Naive thymus-derived CD8-positive, alpha-beta T cell (primary cell): ENCODE data around the gene MYRF. TPM values are rescaled to one million over a fixed set of nuclear protein-coding genes. Genes with fewer than 3 reads are reported as not detected.

ENCODE experiments used
- ATAC-seq, 2 donors: fragments of 150-1000 bp; cut with Tn5 transposase in 1 of 2; sonication (Bioruptor Pico), chemical (Tn5 transposase) in 1 of 2; 1 replicate in 1 of 2; 2 replicates in 1 of 2; pipeline ENCODE4 v1.10.0; 2021; ENCODE audit warnings: mild to moderate bottlenecking in 2 of 2, moderate library complexity in 2 of 2
- POLR2A ChIA-PET: fragments of 350-600 bp; sonication (Branson Sonifier 250); formaldehyde crosslinking; loops from one replicate; lab custom pipeline; 2021; ENCODE audit warnings: antibody characterized with exemption; lab: Charles Lee
- DNase-seq, 10 donors: peaks; one replicate each; pipeline versions ENCODE4 v3.0.0 to v3.0.0-alpha.2; 2020 to 2022
- H3K27ac Mint-ChIP-seq, 10 donors: one replicate each; pipeline ENCODE4 v1.8.0; 2020 to 2022; ENCODE audit warnings: mild to moderate bottlenecking in 10 of 10, mixed read lengths in 10 of 10, moderate library complexity in 4 of 10, inconsistent platforms in 1 of 10
- H3K27me3 Mint-ChIP-seq, 5 donors: one replicate each; pipeline ENCODE4 v1.8.0; 2021 to 2022; ENCODE audit warnings: mixed read lengths in 5 of 5
- H3K36me3 Mint-ChIP-seq, 3 donors: one replicate each; pipeline ENCODE4 v1.8.0; 2020 to 2022; ENCODE audit warnings: mixed read lengths in 3 of 3, mild to moderate bottlenecking in 2 of 3, inconsistent platforms in 1 of 3
- H3K4me1 Mint-ChIP-seq, 4 donors: one replicate each; pipeline ENCODE4 v1.8.0; 2021 to 2022; ENCODE audit warnings: mixed read lengths in 4 of 4
- H3K4me3 Mint-ChIP-seq, 10 donors: one replicate each; pipeline ENCODE4 v1.8.0; 2020 to 2022; ENCODE audit warnings: mild to moderate bottlenecking in 10 of 10, mixed read lengths in 10 of 10, moderate library complexity in 6 of 10, inconsistent platforms in 1 of 10
- H3K9me3 Mint-ChIP-seq, 9 donors: one replicate each; pipeline ENCODE4 v1.8.0; 2020 to 2022; ENCODE audit warnings: mixed read lengths in 9 of 9, mild to moderate bottlenecking in 3 of 9, inconsistent platforms in 1 of 9, moderate library complexity in 1 of 9
- polyA plus RNA-seq, 3 donors: library from polyadenylated mRNA; unstranded; fragments of 300-500 nt; fragmentation: Illumina TruSeq; gene quantifications; one replicate each; pipeline ENCODE4 v1.2.3, GENCODE V29; 2021
- total RNA-seq, 8 experiments: library from RNA in 2 of 8; stranded (reverse) in 2 of 8; gene quantifications; one replicate each; pipeline ENCODE4 v1.2.3 and lab custom pipeline; 2021 to 2026

The MYRF gene
- under 1 TPM; 0.47 to 0.68 TPM for total RNA-seq
- polyA plus RNA-seq = under 1 TPM in 2 of 3 donors, not detected in 1; 0.26 to 0.52 TPM
- total RNA-seq (lab: John Stamatoyannopoulos, UW) = 0.08 to 3.0 (median 0.82) reads per million in 6 experiments

DNA sequence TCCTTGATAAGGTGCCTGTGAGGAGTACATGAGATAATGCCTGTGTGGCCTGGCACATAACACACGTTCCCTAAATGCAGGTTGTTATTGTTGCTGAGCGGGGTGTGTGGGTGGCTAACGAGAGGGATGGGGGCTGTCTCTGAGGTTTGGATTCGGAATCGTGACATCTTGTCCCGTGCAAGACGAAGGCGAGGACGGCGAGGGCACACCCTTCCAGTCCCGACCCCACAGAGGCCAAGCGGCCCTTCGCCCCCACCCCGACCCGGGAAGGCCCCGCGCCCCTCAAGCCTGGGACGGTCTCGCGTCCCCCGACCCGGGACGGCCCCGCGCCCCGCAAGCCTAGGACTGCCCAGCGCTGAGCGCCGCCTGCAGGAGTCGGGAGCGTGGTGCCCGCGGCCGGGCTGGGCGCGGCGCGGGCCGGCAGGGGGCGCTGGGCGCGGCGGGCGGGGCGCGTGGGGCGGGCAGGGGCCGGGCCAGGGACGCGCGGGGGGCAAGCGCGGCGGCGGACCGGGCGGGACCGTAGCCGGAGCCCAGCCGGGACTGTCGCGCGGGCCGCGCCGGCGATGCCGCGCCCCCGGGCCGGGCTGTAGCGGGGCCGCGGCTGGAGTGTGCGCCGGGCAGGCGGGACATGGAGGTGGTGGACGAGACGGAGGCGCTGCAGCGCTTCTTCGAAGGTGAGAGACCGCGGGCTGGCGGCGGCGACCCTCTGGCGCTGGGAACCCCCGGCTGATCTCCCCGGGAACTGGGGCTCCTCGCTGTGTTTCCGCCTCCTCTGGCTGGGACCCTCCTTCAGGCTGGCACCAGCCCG is at the start of gene MYRF:
TSS of gene MYRF (plus strand) at position 520 of the 808 bp plus-strand sequence. CDS start at position 629, 109 bp downstream.
- peak; percentile 92 to 95 for ATAC-seq
- H3K27ac Mint-ChIP-seq = peak within 1 kb of the TSS in 5 of 10 donors; percentile 2 to 66 (median 26)

DNA sequence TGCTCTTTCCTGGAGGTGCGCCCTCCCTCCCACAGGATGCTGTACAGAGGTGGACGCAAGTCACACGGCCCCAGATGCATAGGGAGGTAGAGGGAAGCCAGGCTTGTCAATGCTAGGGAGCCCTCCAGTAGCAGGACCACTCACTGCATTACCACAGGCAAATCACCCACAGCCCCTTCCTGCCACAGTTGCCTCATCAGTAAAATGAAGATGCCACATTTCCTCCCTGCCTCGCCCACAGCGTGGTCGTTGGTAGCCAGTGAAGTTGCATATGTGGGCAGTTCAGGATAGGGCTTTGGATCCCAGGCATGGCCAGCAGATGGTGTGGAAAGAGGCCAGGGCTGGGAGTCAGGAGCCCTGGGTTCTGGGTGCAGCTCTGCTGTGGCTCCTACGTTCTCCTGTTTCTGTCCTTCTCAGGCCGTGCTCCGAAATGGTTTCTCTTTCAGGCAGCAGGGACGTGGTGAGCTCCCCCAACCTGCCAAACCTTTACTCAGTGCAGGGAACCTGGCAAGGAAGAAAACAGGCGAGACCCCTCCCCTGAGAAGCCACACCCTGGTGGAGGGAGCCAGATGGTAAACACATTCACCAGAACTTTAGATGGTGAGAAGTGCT is 49.6 kb upstream of the MYRF start:
- H3K27me3 Mint-ChIP-seq = no peaks in the 10 kb centered on the region

More for the DNA sequence above, at the start of gene MYRF:
- H3K4me1 Mint-ChIP-seq = peaks cover 13 to 30% (median 18%) of the 10 kb centered on the region in 4 donors
- POLR2A ChIA-PET = no interaction called here
- H3K27me3 Mint-ChIP-seq = peaks cover 11 to 44% (median 24%) of the 10 kb centered on the region in 5 donors
- H3K4me3 Mint-ChIP-seq = peak within 1 kb of the TSS; percentile 65 to 85 (median 82)
- H3K9me3 Mint-ChIP-seq = no peaks in the 10 kb centered on the region
- H3K36me3 Mint-ChIP-seq = no peaks in the 10 kb centered on the region
- peak in 9 of 10 donors; percentile 19 to 69 (median 57) for DNase-seq

GRCh38 chr11:61704838-61705237 is 47.6 kb upstream of the MYRF start:
- peaks cover 0 to 16% (median 5%) of the 10 kb centered on the region in 4 donors for H3K4me1 Mint-ChIP-seq
- H3K4me3 Mint-ChIP-seq = no peak overlapping the region
- H3K9me3 Mint-ChIP-seq = no peaks in the 10 kb centered on the region
- H3K27ac Mint-ChIP-seq = peak overlapping the region in 2 of 10 donors; percentile 54 to 60
- H3K27me3 Mint-ChIP-seq = no peaks in the 10 kb centered on the region
- ATAC-seq (no peak), DNase-seq (no peak)
- H3K36me3 Mint-ChIP-seq = no peaks in the 10 kb centered on the region
- POLR2A ChIA-PET = no interaction called here

More for the DNA sequence above, 49.6 kb upstream of the MYRF start:
- ATAC-seq = no peak
- no peaks in the 10 kb centered on the region for H3K9me3 Mint-ChIP-seq
- peak overlapping the region in 1 of 10 donors; percentile 22 for H3K4me3 Mint-ChIP-seq
- no peak overlapping the region for H3K27ac Mint-ChIP-seq
- peaks cover 10 to 27% (median 15%) of the 10 kb centered on the region in 4 donors for H3K4me1 Mint-ChIP-seq
- H3K36me3 Mint-ChIP-seq = no peaks in the 10 kb centered on the region
- POLR2A ChIA-PET = no interaction called here
- DNase-seq = no peak

DNA sequence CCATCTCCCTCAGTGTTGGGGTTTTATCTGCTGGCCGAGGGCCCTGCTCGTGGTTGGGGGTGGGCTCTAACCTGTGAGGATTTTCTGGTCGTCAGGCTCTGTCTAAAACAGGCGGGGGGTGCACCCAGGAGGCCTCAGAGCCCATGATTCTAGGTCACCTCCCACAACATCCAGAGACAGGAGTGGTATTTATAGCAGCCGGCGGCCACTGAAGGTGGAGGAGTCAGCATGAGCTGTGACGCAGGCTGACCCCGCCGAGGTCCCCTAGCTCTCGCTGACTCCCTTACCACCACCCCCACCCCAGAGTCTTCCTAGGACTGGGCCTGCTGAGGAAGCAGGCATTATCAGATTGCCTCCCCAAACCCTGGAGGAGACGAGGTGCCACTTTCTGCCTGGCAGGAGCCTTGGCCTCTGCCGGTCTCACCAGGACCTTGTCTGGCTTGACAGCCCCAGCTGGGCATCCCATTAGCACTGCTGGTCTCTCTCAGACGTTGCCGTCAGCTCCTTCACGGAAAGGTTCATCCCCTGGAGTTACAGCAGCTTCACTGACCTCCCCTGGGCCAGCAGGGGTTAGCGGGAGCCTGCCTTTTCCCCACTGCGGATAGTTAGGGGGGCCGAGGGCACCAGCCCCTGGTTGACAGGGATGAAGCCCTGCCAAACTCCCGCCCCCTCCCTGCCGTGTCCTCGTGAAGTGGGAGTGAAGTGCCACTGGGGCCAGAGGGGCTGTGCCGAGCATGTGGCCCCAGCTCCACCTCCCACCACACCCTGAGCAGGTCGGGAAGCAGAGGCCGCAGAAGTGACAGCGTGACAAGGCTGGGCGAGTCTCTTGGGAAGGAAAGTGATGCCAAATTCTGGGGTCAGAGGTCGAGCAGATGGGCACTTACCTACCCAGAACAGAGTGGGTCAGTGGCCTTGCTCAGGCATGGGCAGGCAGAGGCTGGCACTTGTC is 45.7 kb upstream of the MYRF start:
- H3K27ac Mint-ChIP-seq = no peak overlapping the region
- ATAC-seq (no peak), DNase-seq (no peak)
- peaks cover 0 to 16% (median 5%) of the 10 kb centered on the region in 4 donors for H3K4me1 Mint-ChIP-seq
- H3K36me3 Mint-ChIP-seq = no peaks in the 10 kb centered on the region
- POLR2A ChIA-PET = no interaction called here
- no peak overlapping the region for H3K4me3 Mint-ChIP-seq
- H3K9me3 Mint-ChIP-seq = no peaks in the 10 kb centered on the region
- H3K27me3 Mint-ChIP-seq = no peaks in the 10 kb centered on the region

- Mint-ChIP-seq H3K27me3 (no peaks in the 10 kb centered on the region), H3K9me3 (no peaks in the 10 kb centered on the region), H3K27ac (no peak overlapping the region), H3K4me1 (peaks cover 0 to 9% (median 5%) of the 10 kb centered on the region in 4 donors), H3K36me3 (no peaks in the 10 kb centered on the region), H3K4me3 (no peak overlapping the region)
- DNase-seq = no peak
- ATAC-seq = no peak
- POLR2A ChIA-PET = no interaction called here
Observed at GRCh38 chr11:61707574-61707973, 44.9 kb upstream of the MYRF start.

DNA sequence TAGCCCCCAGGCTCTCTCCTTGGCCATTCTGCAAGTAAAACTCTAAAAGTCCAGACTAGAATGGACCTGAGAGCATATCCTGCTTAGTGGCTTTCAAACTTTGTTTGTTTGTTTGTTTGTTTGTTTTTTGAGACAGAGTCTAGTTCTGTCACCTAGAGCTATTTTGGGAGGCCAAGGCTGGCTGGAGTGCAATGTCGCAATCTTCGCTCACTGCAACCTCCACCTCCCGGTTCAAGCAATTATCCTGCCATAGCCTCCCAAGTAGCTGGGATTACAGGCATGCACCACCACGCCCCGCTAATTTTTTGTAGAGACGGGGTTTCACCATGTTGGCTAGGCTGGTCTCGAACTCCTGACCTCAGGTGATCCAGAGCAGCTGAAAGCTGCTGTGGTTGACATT is 43.3 kb upstream of the MYRF start:
- Mint-ChIP-seq H3K27me3 (no peaks in the 10 kb centered on the region), H3K36me3 (no peaks in the 10 kb centered on the region), H3K4me1 (peaks cover 0 to 3% (median 0%) of the 10 kb centered on the region in 4 donors), H3K4me3 (no peak overlapping the region), H3K9me3 (no peaks in the 10 kb centered on the region), H3K27ac (no peak overlapping the region)
- DNase-seq = no peak
- POLR2A ChIA-PET = no interaction called here
- no peak for ATAC-seq

DNA sequence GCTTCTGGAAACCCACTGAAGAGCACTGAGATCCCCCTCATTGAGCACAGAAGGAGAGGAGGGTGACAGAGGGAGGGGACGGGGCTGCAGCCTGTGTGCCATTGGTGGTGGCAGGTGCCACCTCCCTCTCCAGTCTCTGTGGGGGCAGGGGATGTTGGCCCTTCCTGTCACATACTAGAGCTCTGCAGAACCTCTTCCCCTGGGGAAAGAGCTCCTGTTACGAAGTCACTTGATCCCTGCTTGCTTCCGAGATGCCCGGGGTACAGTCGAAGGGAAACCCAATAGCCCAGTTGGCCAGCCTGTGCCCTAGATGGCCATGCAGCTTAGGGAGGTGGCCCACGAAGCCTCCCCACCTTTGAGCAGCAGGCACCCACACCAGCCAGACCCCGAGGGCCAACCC is 42.9 kb upstream of the MYRF start:
- ATAC-seq (no peak), DNase-seq (no peak)
- Mint-ChIP-seq H3K27me3 (no peaks in the 10 kb centered on the region), H3K4me3 (no peak overlapping the region), H3K27ac (peak overlapping the region in 1 of 10 donors; percentile 11), H3K4me1 (peaks cover 0 to 3% (median 0%) of the 10 kb centered on the region in 4 donors), H3K9me3 (no peaks in the 10 kb centered on the region), H3K36me3 (no peaks in the 10 kb centered on the region)
- POLR2A ChIA-PET = no interaction called here

DNA sequence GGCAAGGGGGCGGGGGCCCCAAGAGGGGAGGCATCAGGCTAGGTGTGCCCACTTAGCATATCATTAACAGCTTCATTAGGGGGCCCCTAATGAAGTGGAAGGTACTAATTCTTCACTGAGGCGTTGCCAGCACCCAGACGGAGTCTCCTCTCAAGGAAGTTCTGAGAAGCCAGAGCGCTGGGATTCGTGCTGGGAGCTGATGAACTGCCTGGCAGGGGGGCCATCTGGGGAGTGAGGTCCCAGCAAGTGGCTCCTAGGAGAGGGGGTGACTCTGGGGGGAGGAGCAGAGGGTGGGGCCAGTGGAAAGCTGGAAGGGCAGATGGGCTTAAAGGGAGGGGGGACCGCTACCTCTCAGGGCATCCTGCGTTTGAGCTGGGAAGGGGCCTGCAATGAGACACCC is 42.4 kb upstream of the MYRF start:
- ATAC-seq = no peak
- H3K36me3 Mint-ChIP-seq = no peaks in the 10 kb centered on the region
- H3K27me3 Mint-ChIP-seq = no peaks in the 10 kb centered on the region
- DNase-seq = no peak
- no peak overlapping the region for H3K4me3 Mint-ChIP-seq
- peak overlapping the region in 1 of 10 donors; percentile 11 for H3K27ac Mint-ChIP-seq
- POLR2A ChIA-PET = no interaction called here
- H3K9me3 Mint-ChIP-seq = no peaks in the 10 kb centered on the region
- peaks cover 0 to 3% (median 0%) of the 10 kb centered on the region in 4 donors for H3K4me1 Mint-ChIP-seq

GRCh38 chr11:61711037-61711436 is 41.4 kb upstream of the MYRF start:
- POLR2A ChIA-PET = no interaction called here
- Mint-ChIP-seq H3K4me3 (no peak overlapping the region), H3K36me3 (no peaks in the 10 kb centered on the region), H3K27ac (no peak overlapping the region), H3K27me3 (no peaks in the 10 kb centered on the region), H3K4me1 (no peaks in the 10 kb centered on the region), H3K9me3 (no peaks in the 10 kb centered on the region)
- DNase-seq (no peak), ATAC-seq (no peak)

- H3K27me3 Mint-ChIP-seq = no peaks in the 10 kb centered on the region
- H3K27ac Mint-ChIP-seq = no peak overlapping the region
- H3K36me3 Mint-ChIP-seq = no peaks in the 10 kb centered on the region
- POLR2A ChIA-PET = no interaction called here
- ATAC-seq (no peak), DNase-seq (no peak)
- H3K9me3 Mint-ChIP-seq = no peaks in the 10 kb centered on the region
- H3K4me1 Mint-ChIP-seq = no peaks in the 10 kb centered on the region
- no peak overlapping the region for H3K4me3 Mint-ChIP-seq
Observed at GRCh38 chr11:61711498-61711897, 40.9 kb upstream of the MYRF start.

- Mint-ChIP-seq H3K4me3 (no peak overlapping the region), H3K27ac (no peak overlapping the region), H3K36me3 (no peaks in the 10 kb centered on the region), H3K9me3 (no peaks in the 10 kb centered on the region), H3K4me1 (no peaks in the 10 kb centered on the region), H3K27me3 (no peaks in the 10 kb centered on the region)
- ATAC-seq (no peak), DNase-seq (no peak)
- POLR2A ChIA-PET = no interaction called here
Observed at GRCh38 chr11:61712314-61712713, 40.1 kb upstream of the MYRF start.

GRCh38 chr11:61712846-61713245 is 39.6 kb upstream of the MYRF start:
- Mint-ChIP-seq H3K9me3 (no peaks in the 10 kb centered on the region), H3K27me3 (no peaks in the 10 kb centered on the region), H3K4me3 (no peak overlapping the region), H3K27ac (no peak overlapping the region), H3K4me1 (no peaks in the 10 kb centered on the region), H3K36me3 (no peaks in the 10 kb centered on the region)
- DNase-seq (no peak), ATAC-seq (no peak)
- POLR2A ChIA-PET = no interaction called here
